IMR-90 (cell line): Measurements from ENCODE around the gene VAMP8. TPM values are rescaled to one million over a fixed set of nuclear protein-coding genes. Genes with fewer than 3 reads are reported as not detected.

ENCODE experiments used
- ATAC-seq: fragments of 200-7000 bp; cut with Tn5 transposase; 2 replicates; pipeline ENCODE4 v1.9.1; 2020; ENCODE audit warnings: low read depth, mild to moderate bottlenecking, moderate library complexity
- BruUV-seq: library from RNA; stranded (reverse); fragments of 400-500 nt; replicated peaks from 2 replicates; lab custom pipeline; 2021; lab: Mats Ljungman, UMichigan
- CTCF ChIA-PET: fragments of 300-600 bp; formaldehyde crosslinking; extraction: SDS; loops from one replicate; lab custom pipeline; 2021; ENCODE audit warnings: antibody characterized with exemption; lab: Yijun Ruan, JAX
- POLR2A ChIA-PET: fragments of 300-600 bp; sonication (Branson Sonifier 250); formaldehyde crosslinking; loops from one replicate; lab custom pipeline; 2022; ENCODE audit warnings: antibody characterized with exemption; ENCODE audit not compliant: unreplicated experiment; lab: Charles Lee
- DNase-seq: peaks from one replicate; pipeline ENCODE4 v3.0.0; 2013
- H2AFZ ChIP-seq: replicated peaks from 2 replicates; pipeline ENCODE3; 2013; ENCODE audit warnings: low read length, mild to moderate bottlenecking; ENCODE audit not compliant: poor library complexity
- H2AK5ac ChIP-seq: 2 replicates; pipeline ENCODE4 v1.6.1; 2013; ENCODE audit warnings: low read depth, low read length, inconsistent platforms
- H2AK9ac ChIP-seq: replicated peaks from 2 replicates; pipeline ENCODE3; 2013; ENCODE audit warnings: mild to moderate bottlenecking, low read depth, low read length, moderate library complexity; ENCODE audit not compliant: poor library complexity
- H2BK120ac ChIP-seq: 2 replicates; pipeline ENCODE4 v1.6.1; 2013; ENCODE audit warnings: low read depth, low read length, inconsistent platforms
- H2BK15ac ChIP-seq: 3 replicates; pipeline ENCODE4 v1.6.1; 2013; ENCODE audit warnings: low read depth, low read length, inconsistent platforms
- H2BK20ac ChIP-seq: 2 replicates; pipeline ENCODE4 v1.6.1; 2013; ENCODE audit warnings: low read depth, mild to moderate bottlenecking, inconsistent platforms, low read length, moderate library complexity
- H2BK5ac ChIP-seq: 2 replicates; pipeline ENCODE4 v1.6.1; 2013; ENCODE audit warnings: mild to moderate bottlenecking, low read depth, low read length, inconsistent platforms; ENCODE audit not compliant: poor library complexity, severe bottlenecking
- H3K14ac ChIP-seq: replicated peaks from 2 replicates; pipeline ENCODE4 v1.6.1; 2013; ENCODE audit warnings: low read depth, low read length, inconsistent platforms
- H3K18ac ChIP-seq: 2 replicates; pipeline ENCODE4 v1.6.1; 2013; ENCODE audit warnings: low read depth, low read length, control low read depth
- H3K23ac ChIP-seq: 2 replicates; pipeline ENCODE4 v1.6.1; 2013; ENCODE audit warnings: low read depth, low read length, inconsistent platforms
- H3K27ac ChIP-seq: 2 replicates; pipeline ENCODE4 v1.5.1; 2013; ENCODE audit warnings: mild to moderate bottlenecking, control low read depth, low read length; ENCODE audit not compliant: insufficient read depth
- H3K27me3 ChIP-seq: 2 replicates; pipeline ENCODE4 v1.6.1; 2013; ENCODE audit warnings: low read length; ENCODE audit not compliant: control insufficient read depth, insufficient read depth
- H3K36me3 ChIP-seq: 2 replicates; pipeline ENCODE4 v1.6.1; 2013; ENCODE audit warnings: low read length, mixed read lengths; ENCODE audit not compliant: control insufficient read depth, insufficient read depth
- H3K4ac ChIP-seq: 2 replicates; pipeline ENCODE4 v1.6.1; 2013; ENCODE audit warnings: low read depth, low read length, inconsistent platforms
- H3K4me1 ChIP-seq: 2 replicates; pipeline ENCODE4 v1.6.1; 2013; ENCODE audit warnings: low read length, mixed read lengths; ENCODE audit not compliant: control insufficient read depth, insufficient read depth
- H3K4me2 ChIP-seq: 2 replicates; pipeline ENCODE4 v1.6.1; 2013; ENCODE audit warnings: low read depth, mild to moderate bottlenecking, control low read depth, low read length, moderate library complexity
- H3K4me3 ChIP-seq: 2 replicates; pipeline ENCODE4 v1.5.1; 2013; ENCODE audit warnings: low read depth, mild to moderate bottlenecking, control low read depth, low read length, moderate library complexity; ENCODE audit not compliant: insufficient read depth
- H3K56ac ChIP-seq: 2 replicates; pipeline ENCODE4 v1.6.1; 2013; ENCODE audit warnings: low read length, inconsistent platforms; ENCODE audit not compliant: insufficient read depth; ENCODE audit errors: extremely low read depth
- H3K79me1 ChIP-seq, 2 experiments: 2 replicates each; pipeline ENCODE4 v1.6.1; 2013; ENCODE audit warnings: low read length in 2 of 2, inconsistent platforms in 1 of 2, low read depth in 1 of 2
- H3K9ac ChIP-seq: 2 replicates; pipeline ENCODE4 v1.6.1; 2013; ENCODE audit warnings: low read depth, low read length, control low read depth
- H3K9me1 ChIP-seq: 2 replicates; pipeline ENCODE4 v1.6.1; 2013; ENCODE audit warnings: low read length, inconsistent platforms; ENCODE audit not compliant: insufficient read depth
- H3K9me3 ChIP-seq: 2 replicates; pipeline ENCODE4 v1.6.1; 2013; ENCODE audit warnings: low read length; ENCODE audit not compliant: control insufficient read depth, insufficient read depth
- H4K20me1 ChIP-seq: 2 replicates; pipeline ENCODE4 v1.6.1; 2013; ENCODE audit warnings: low read length, inconsistent platforms; ENCODE audit not compliant: insufficient read depth
- H4K5ac ChIP-seq: 2 replicates; pipeline ENCODE4 v1.6.1; 2013; ENCODE audit warnings: mild to moderate bottlenecking, low read depth, low read length, control low read depth
- H4K8ac ChIP-seq, 2 experiments: 2 replicates each; pipeline ENCODE4 v1.6.1; 2013; ENCODE audit warnings: low read depth in 2 of 2, low read length in 2 of 2, control low read depth in 1 of 2, inconsistent platforms in 1 of 2
- H4K91ac ChIP-seq: 2 replicates; pipeline ENCODE4 v1.6.1; 2013; ENCODE audit warnings: low read depth, low read length, inconsistent platforms; ENCODE audit not compliant: insufficient read depth
- BHLHE40 ChIP-seq: fragments of 150-350 bp; IDR thresholded peaks from 2 replicates; pipeline ENCODE4 v1.6.1; 2016; ENCODE audit warnings: mild to moderate bottlenecking, low read depth, low read length
- CEBPB ChIP-seq: IDR thresholded peaks from 2 replicates; pipeline ENCODE4 v1.6.1; 2012; ENCODE audit warnings: low read depth, low read length, improper control_type of control experiment
- CHD1 ChIP-seq: IDR thresholded peaks from 2 replicates; pipeline ENCODE4 v1.6.1; 2012; ENCODE audit warnings: low read depth, low read length, improper control_type of control experiment
- FOS ChIP-seq: fragments of 150-350 bp; IDR thresholded peaks from 2 replicates; pipeline ENCODE4 v1.6.1; 2016; ENCODE audit warnings: low read depth, low read length
- MAFK ChIP-seq: IDR thresholded peaks from 2 replicates; pipeline ENCODE4 v1.6.1; 2012; ENCODE audit warnings: low read depth, low read length, improper control_type of control experiment
- MAZ ChIP-seq: IDR thresholded peaks from 2 replicates; pipeline ENCODE4 v1.6.1; 2012; ENCODE audit warnings: low read depth, mild to moderate bottlenecking, low read length, improper control_type of control experiment, moderate library complexity, borderline replicate concordance
- MXI1 ChIP-seq: IDR thresholded peaks from 2 replicates; pipeline ENCODE4 v1.6.1; 2012; ENCODE audit warnings: low read depth, mild to moderate bottlenecking, low read length, moderate library complexity, borderline replicate concordance
- NFE2L2 ChIP-seq: fragments of 150-350 bp; IDR thresholded peaks from 2 replicates; pipeline ENCODE4 v1.6.1; 2016; ENCODE audit warnings: low read depth, mild to moderate bottlenecking, low read length
- POLR2A ChIP-seq: IDR thresholded peaks from 2 replicates; pipeline ENCODE4 v1.6.1; 2012; ENCODE audit warnings: mild to moderate bottlenecking, low read depth, low read length
- RAD21 ChIP-seq: IDR thresholded peaks from 2 replicates; pipeline ENCODE4 v1.6.1; 2012; ENCODE audit warnings: low read length, improper control_type of control experiment
- RCOR1 ChIP-seq: IDR thresholded peaks from 2 replicates; pipeline ENCODE4 v1.6.1; 2012; ENCODE audit warnings: mild to moderate bottlenecking, low read length, improper control_type of control experiment; ENCODE audit not compliant: insufficient replicate concordance
- RFX5 ChIP-seq: IDR thresholded peaks from 2 replicates; pipeline ENCODE4 v1.8.0; 2012; ENCODE audit warnings: low read depth, mild to moderate bottlenecking, low read length, moderate library complexity
- SMC3 ChIP-seq: fragments of 150-350 bp; IDR thresholded peaks from 2 replicates; pipeline ENCODE4 v1.6.1; 2016; ENCODE audit warnings: low read depth, mild to moderate bottlenecking, antibody characterized with exemption, low read length, moderate library complexity
- WGBS, 2 experiments: methylation state at CpG; one replicate each; pipeline versions ENCODE4 v1.1.5 to v1.1.7; 2013; ENCODE audit warnings: missing lambda C conversion rate in 2 of 2; ENCODE audit not compliant: insufficient read length in 1 of 2; ENCODE audit errors: extremely low coverage in 2 of 2; 5-methylcytosine and 5-hydroxymethylcytosine counted together
- dilution Hi-C: fragments of 300-500 bp; cut with HindIII; formaldehyde crosslinking; loops from one replicate; pipeline ENCODE4 v1.14.3; 2018; ENCODE audit warnings: low sequenced_read_pairs; ENCODE audit not compliant: unreplicated experiment
- in situ Hi-C: fragments of 300-500 bp; cut with MboI; formaldehyde crosslinking; loops from 3 replicates; pipeline ENCODE4 v1.14.3; 2019; ENCODE audit warnings: low sequenced_read_pairs, inconsistent platforms, mixed read lengths
- intact Hi-C: fragments of 100-400 bp; cut with micrococcal nuclease; formaldehyde crosslinking; loops from 2 replicates; pipeline ENCODE4 v1.10.0; 2022
- polyA plus RNA-seq, 3 experiments: library from polyadenylated mRNA; depleted of rRNA; stranded (reverse); fragments of >200 nt; gene quantifications; 2 replicates each; pipeline ENCODE4 v1.2.3, GENCODE V29; 2012; ENCODE audit warnings: low replicate concordance in 1 of 3
- total RNA-seq: library from RNA; depleted of rRNA; stranded (reverse); fragments of >200 nt; gene quantifications from 2 replicates; pipeline ENCODE4 v1.2.3, GENCODE V29; 2012
- TF ChIP-seq, protein P1 (sequence below): conservative IDR thresholded peaks from 2 replicates; pipeline ENCODE4 v1.5.1; 2012; ENCODE audit warnings: mild to moderate bottlenecking, low read depth, low read length, improper control_type of control experiment
- TF ChIP-seq, protein P2 (sequence below): fragments of 150-350 bp; IDR thresholded peaks from 2 replicates; pipeline ENCODE4 v1.6.1; 2016; ENCODE audit warnings: low read depth, mild to moderate bottlenecking, low read length, moderate library complexity, borderline replicate concordance
- TF ChIP-seq, protein P3 (sequence below): fragments of 150-350 bp; IDR thresholded peaks from 2 replicates; pipeline ENCODE4 v1.6.1; 2017; ENCODE audit warnings: mild to moderate bottlenecking, antibody characterized with exemption, low read length, low read depth

The VAMP8 gene
- total and polyA plus RNA-seq, 2 of the 4 experiments (the other 2 are of a cell fraction): 0.90 to 1.9 TPM

DNA sequence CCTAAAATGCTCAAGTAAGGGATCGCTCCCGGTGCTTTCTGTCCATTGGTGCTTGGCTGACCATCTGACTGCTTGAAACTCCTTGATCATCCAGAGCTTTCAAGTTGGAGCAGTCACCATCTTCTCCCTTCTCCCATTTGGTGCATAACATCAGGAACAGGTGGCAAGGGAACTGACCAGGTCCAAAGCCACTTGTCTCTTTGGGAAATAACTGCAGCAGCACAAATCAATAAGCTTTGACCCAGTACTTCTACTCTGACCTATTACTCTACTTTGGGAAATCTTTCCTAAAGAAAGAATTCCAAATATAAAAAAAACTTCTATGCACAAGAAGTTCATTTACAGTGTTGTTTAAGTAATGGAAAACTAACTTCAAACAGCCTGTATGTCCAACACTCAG lies 49.0 kb upstream of the VAMP8 start:
- no peak overlapping the region for H2AK5ac ChIP-seq
- WGBS, 2 experiments: 75% methylated on average over 2 of the region's 2 CpGs; no CpG with 5 or more reads in 1 of the 2 experiments
- no peak overlapping the region for H2BK120ac ChIP-seq
- intact Hi-C loops (no loop called here), in situ Hi-C loops (no loop called here), dilution Hi-C loops (no loop called here)
- no peak for DNase-seq
- H3K9me3 ChIP-seq: no peaks in the 10 kb centered on the region
- TF ChIP-seq MXI1: no peak
- no peak for TF ChIP-seq SMC3
- no peak for TF ChIP-seq MAZ
- no peak for TF ChIP-seq BHLHE40
- no peak for TF ChIP-seq RFX5
- TF ChIP-seq CEBPB: no peak
- TF ChIP-seq NFE2L2: no peak
- TF ChIP-seq, protein P1, sequence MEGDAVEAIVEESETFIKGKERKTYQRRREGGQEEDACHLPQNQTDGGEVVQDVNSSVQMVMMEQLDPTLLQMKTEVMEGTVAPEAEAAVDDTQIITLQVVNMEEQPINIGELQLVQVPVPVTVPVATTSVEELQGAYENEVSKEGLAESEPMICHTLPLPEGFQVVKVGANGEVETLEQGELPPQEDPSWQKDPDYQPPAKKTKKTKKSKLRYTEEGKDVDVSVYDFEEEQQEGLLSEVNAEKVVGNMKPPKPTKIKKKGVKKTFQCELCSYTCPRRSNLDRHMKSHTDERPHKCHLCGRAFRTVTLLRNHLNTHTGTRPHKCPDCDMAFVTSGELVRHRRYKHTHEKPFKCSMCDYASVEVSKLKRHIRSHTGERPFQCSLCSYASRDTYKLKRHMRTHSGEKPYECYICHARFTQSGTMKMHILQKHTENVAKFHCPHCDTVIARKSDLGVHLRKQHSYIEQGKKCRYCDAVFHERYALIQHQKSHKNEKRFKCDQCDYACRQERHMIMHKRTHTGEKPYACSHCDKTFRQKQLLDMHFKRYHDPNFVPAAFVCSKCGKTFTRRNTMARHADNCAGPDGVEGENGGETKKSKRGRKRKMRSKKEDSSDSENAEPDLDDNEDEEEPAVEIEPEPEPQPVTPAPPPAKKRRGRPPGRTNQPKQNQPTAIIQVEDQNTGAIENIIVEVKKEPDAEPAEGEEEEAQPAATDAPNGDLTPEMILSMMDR: no peak
- TF ChIP-seq MAFK: no peak
- TF ChIP-seq RAD21: no peak
- TF ChIP-seq CHD1: no peak
- TF ChIP-seq RCOR1: no peak
- TF ChIP-seq, protein P2, sequence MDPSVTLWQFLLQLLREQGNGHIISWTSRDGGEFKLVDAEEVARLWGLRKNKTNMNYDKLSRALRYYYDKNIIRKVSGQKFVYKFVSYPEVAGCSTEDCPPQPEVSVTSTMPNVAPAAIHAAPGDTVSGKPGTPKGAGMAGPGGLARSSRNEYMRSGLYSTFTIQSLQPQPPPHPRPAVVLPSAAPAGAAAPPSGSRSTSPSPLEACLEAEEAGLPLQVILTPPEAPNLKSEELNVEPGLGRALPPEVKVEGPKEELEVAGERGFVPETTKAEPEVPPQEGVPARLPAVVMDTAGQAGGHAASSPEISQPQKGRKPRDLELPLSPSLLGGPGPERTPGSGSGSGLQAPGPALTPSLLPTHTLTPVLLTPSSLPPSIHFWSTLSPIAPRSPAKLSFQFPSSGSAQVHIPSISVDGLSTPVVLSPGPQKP: no peak
- TF ChIP-seq, protein P3, sequence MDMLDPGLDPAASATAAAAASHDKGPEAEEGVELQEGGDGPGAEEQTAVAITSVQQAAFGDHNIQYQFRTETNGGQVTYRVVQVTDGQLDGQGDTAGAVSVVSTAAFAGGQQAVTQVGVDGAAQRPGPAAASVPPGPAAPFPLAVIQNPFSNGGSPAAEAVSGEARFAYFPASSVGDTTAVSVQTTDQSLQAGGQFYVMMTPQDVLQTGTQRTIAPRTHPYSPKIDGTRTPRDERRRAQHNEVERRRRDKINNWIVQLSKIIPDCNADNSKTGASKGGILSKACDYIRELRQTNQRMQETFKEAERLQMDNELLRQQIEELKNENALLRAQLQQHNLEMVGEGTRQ: no peak
- TF ChIP-seq POLR2A: no peak
- TF ChIP-seq FOS: no peak
- H4K20me1 ChIP-seq: no peaks in the 10 kb centered on the region
- H4K5ac ChIP-seq: no peak overlapping the region
- H3K36me3 ChIP-seq: no peaks in the 10 kb centered on the region
- no peak overlapping the region for H3K14ac ChIP-seq
- no peaks in the 10 kb centered on the region; the same call in 1 of the 2 replicates for H3K27me3 ChIP-seq
- H3K9ac ChIP-seq: no peak overlapping the region
- no peak overlapping the region for H3K4me2 ChIP-seq
- no peak overlapping the region for H3K4me3 ChIP-seq
- CTCF ChIA-PET: no interaction called here
- H2BK5ac ChIP-seq: no peak overlapping the region
- H3K23ac ChIP-seq: no peak overlapping the region
- BruUV-seq: no TSS peak
- H4K91ac ChIP-seq: no peak overlapping the region
- H4K8ac ChIP-seq: no peak overlapping the region
- peaks cover 4% of the 10 kb centered on the region; the same call in 1 of the 2 replicates for H3K9me1 ChIP-seq
- no peaks in the 10 kb centered on the region for H3K79me1 ChIP-seq
- H3K18ac ChIP-seq: no peak overlapping the region
- no peak overlapping the region; the same call in 2 of the 3 replicates for H2BK15ac ChIP-seq
- no peak overlapping the region for H3K4ac ChIP-seq
- no peak overlapping the region for H3K27ac ChIP-seq
- H2BK20ac ChIP-seq: no peak overlapping the region
- H3K4me1 ChIP-seq: peaks cover 13% of the 10 kb centered on the region; the same call in 1 of the 2 replicates
- H3K56ac ChIP-seq: no peak overlapping the region
- H2AFZ ChIP-seq: no peak overlapping the region
- POLR2A ChIA-PET: interaction anchor here (0.5 kb wide), 1 partner anchor 74 kb away, joined by 6 read pairs; no protein-coding TSS in a partner anchor
- no peak overlapping the region for H2AK9ac ChIP-seq
- no peak for ATAC-seq
